GM23338 (cell line): Measurements from ENCODE around the gene PHTF2. TPM values are rescaled to one million over a fixed set of nuclear protein-coding genes. Genes with fewer than 3 reads are reported as not detected.

Experiments
- ATAC-seq: fragments of 200-7000 bp; cut with Tn5 transposase; 3 replicates; pipeline ENCODE4 v1.9.1; 2020
- DNase-seq: peaks from one replicate; pipeline ENCODE4 v3.0.0-alpha.2; 2015; ENCODE audit warnings: low spot score
- H2AFZ ChIP-seq: fragments of 200-600 bp; sonication (generic); 2 replicates; pipeline ENCODE4 v1.8.0; 2016; ENCODE audit warnings: antibody characterized with exemption, mild to moderate bottlenecking, moderate library complexity
- H3F3A ChIP-seq: fragments of 200-600 bp; sonication (generic); replicated peaks from 2 replicates; pipeline ENCODE4 v1.8.0; 2017; ENCODE audit warnings: antibody characterized with exemption, mixed run types, low read depth
- H3K27ac ChIP-seq: fragments of 200-600 bp; sonication (generic); 2 replicates; pipeline ENCODE4 v1.6.1; 2016; ENCODE audit warnings: low read depth
- H3K27me3 ChIP-seq: fragments of 200-600 bp; sonication (generic); 2 replicates; pipeline ENCODE4 v1.8.0; 2016; ENCODE audit warnings: mild to moderate bottlenecking, mixed run types, moderate library complexity; ENCODE audit not compliant: insufficient read depth
- H3K36me3 ChIP-seq: fragments of 200-600 bp; sonication (generic); 2 replicates; pipeline ENCODE4 v1.8.0; 2016; ENCODE audit warnings: mild to moderate bottlenecking; ENCODE audit not compliant: insufficient read depth
- H3K4me1 ChIP-seq: fragments of 200-600 bp; sonication (generic); 2 replicates; pipeline ENCODE4 v1.8.0; 2016; ENCODE audit warnings: mild to moderate bottlenecking, moderate library complexity; ENCODE audit not compliant: insufficient read depth
- H3K4me2 ChIP-seq: fragments of 200-600 bp; sonication (generic); 2 replicates; pipeline ENCODE4 v1.7.1; 2017; ENCODE audit warnings: mixed run types
- H3K4me3 ChIP-seq: fragments of 200-600 bp; sonication (generic); 2 replicates; pipeline ENCODE4 v1.6.1; 2016; ENCODE audit warnings: mixed run types
- H3K79me2 ChIP-seq: fragments of 200-600 bp; sonication (generic); replicated peaks from 2 replicates; pipeline ENCODE4 v1.8.0; 2017; ENCODE audit warnings: mild to moderate bottlenecking; ENCODE audit not compliant: insufficient read depth
- H3K9me2 ChIP-seq: fragments of 200-600 bp; sonication (generic); 2 replicates; pipeline ENCODE4 v1.8.0; 2017; ENCODE audit not compliant: insufficient read depth
- H4K20me1 ChIP-seq: fragments of 200-600 bp; sonication (generic); replicated peaks from 2 replicates; pipeline ENCODE4 v1.8.0; 2017; ENCODE audit warnings: mild to moderate bottlenecking; ENCODE audit not compliant: insufficient read depth
- H3K27ac Mint-ChIP-seq: 2 replicates; pipeline ENCODE4 v1.8.0; 2020; ENCODE audit warnings: inconsistent platforms, mild to moderate bottlenecking, moderate library complexity, mixed read lengths
- H3K27me3 Mint-ChIP-seq: 3 replicates; pipeline ENCODE4 v1.8.0; 2022; ENCODE audit warnings: low read depth, mild to moderate bottlenecking, moderate library complexity, mixed read lengths, inconsistent platforms; ENCODE audit not compliant: insufficient read depth, poor library complexity
- H3K36me3 Mint-ChIP-seq: 3 replicates; pipeline ENCODE4 v1.8.0; 2021; ENCODE audit warnings: low read depth, mild to moderate bottlenecking, inconsistent platforms, moderate library complexity, mixed read lengths
- H3K4me1 Mint-ChIP-seq: 3 replicates; pipeline ENCODE4 v1.8.0; 2020; ENCODE audit warnings: mild to moderate bottlenecking, inconsistent platforms, mixed read lengths
- H3K4me3 Mint-ChIP-seq: 3 replicates; pipeline ENCODE4 v1.8.0; 2021; ENCODE audit warnings: moderate library complexity, mild to moderate bottlenecking, inconsistent platforms, mixed read lengths
- H3K9me3 Mint-ChIP-seq: 3 replicates; pipeline ENCODE4 v1.8.0; 2020; ENCODE audit warnings: moderate library complexity, mild to moderate bottlenecking, inconsistent platforms, mixed read lengths
- CREB1 ChIP-seq: fragments of 250-450 bp; sonication (Bioruptor Pico); IDR thresholded peaks from 2 replicates; pipeline ENCODE4 v1.5.0; 2020; ENCODE audit warnings: low read depth, mild to moderate bottlenecking, moderate library complexity
- EZH2 ChIP-seq: fragments of 200-600 bp; sonication (generic); IDR thresholded peaks from one replicate; pipeline ENCODE4 v1.8.0; 2017; ENCODE audit warnings: antibody characterized with exemption, mild to moderate bottlenecking, low read depth; ENCODE audit not compliant: unreplicated experiment
- EZH2phosphoT487 ChIP-seq: fragments of 200-600 bp; sonication (generic); IDR thresholded peaks from one replicate; pipeline ENCODE4 v1.8.1; 2018; ENCODE audit warnings: antibody characterized with exemption; ENCODE audit not compliant: unreplicated experiment
- NANOG ChIP-seq: IDR thresholded peaks from 2 replicates; pipeline ENCODE4 v1.6.1; 2016; ENCODE audit warnings: antibody characterized with exemption, borderline replicate concordance
- POLR2AphosphoS5 ChIP-seq: IDR thresholded peaks from 2 replicates; pipeline ENCODE4 v1.6.1; 2016; ENCODE audit warnings: antibody characterized with exemption, low read depth
- STAT1 ChIP-seq: IDR thresholded peaks from one replicate; pipeline ENCODE4 v1.6.1; 2016; ENCODE audit warnings: antibody characterized with exemption; ENCODE audit not compliant: unreplicated experiment
- ZNF331 ChIP-seq: fragments of 250-450 bp; sonication (Bioruptor Pico); IDR thresholded peaks from 2 replicates; pipeline ENCODE4 v1.5.0; 2020; ENCODE audit warnings: low read depth, mild to moderate bottlenecking, moderate library complexity
- ZNF462 ChIP-seq: fragments of 250-450 bp; sonication (Bioruptor Pico); IDR thresholded peaks from 2 replicates; pipeline ENCODE4 v1.5.0; 2020; ENCODE audit warnings: mild to moderate bottlenecking, moderate library complexity
- polyA plus RNA-seq: library from polyadenylated mRNA; unstranded; fragments of >200 nt; fragmentation: Nextera tagmentation; extraction: Ambion mirVana; gene quantifications from 2 replicates; pipeline ENCODE4 v1.2.1, GENCODE V29; 2016
- total RNA-seq: library from RNA; depleted of rRNA; stranded (reverse); fragments of >200 nt; shearing (Covaris generic); gene quantifications from 2 replicates; pipeline ENCODE4 v1.2.3, GENCODE V29; 2014
- TF ChIP-seq, protein P1 (sequence below): IDR thresholded peaks from 2 replicates; pipeline ENCODE4 v1.6.1; 2016; ENCODE audit warnings: antibody characterized with exemption

The PHTF2 gene
- total and polyA plus RNA-seq, 2 experiments from 2014 or later, result 14.6 to 24.1 TPM

GRCh38 chr7:77791956-77792355 lies 6.6 kb upstream of the PHTF2 start (continued):
- TF ChIP-seq, protein P1, sequence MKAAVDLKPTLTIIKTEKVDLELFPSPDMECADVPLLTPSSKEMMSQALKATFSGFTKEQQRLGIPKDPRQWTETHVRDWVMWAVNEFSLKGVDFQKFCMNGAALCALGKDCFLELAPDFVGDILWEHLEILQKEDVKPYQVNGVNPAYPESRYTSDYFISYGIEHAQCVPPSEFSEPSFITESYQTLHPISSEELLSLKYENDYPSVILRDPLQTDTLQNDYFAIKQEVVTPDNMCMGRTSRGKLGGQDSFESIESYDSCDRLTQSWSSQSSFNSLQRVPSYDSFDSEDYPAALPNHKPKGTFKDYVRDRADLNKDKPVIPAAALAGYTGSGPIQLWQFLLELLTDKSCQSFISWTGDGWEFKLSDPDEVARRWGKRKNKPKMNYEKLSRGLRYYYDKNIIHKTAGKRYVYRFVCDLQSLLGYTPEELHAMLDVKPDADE, result no peak
- TF ChIP-seq STAT1 (no peak), EZH2 (no peak)

DNA sequence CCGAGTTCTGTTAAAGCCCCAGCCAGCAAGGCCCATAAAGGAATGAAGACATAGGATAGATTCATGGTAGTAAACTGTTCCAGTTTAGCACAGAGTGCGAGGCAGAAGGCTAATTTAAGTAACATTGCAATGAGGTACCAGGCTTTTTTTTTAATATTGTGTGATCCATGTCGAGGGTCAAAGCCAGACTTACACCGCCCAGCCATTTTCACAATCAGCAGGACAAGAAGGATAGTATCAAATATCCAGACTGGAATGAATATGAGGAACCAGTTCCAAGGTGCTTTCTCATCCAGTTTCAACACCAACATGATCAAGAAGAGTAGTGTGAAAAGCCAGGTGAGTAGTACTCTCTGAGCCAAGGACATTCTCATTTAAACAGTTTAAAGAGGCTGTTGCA lies 4.6 kb upstream of the PHTF2 start:
- Mint-ChIP-seq H3K9me3 (no peaks in the 10 kb centered on the region), H3K4me3 (no peak overlapping the region), H3K27me3 (peaks cover 10% of the 10 kb centered on the region), H3K27ac (no peak overlapping the region), H3K36me3 (peaks cover 5% of the 10 kb centered on the region; the same call in 2 of the 3 replicates), H3K4me1 (peaks cover 9% of the 10 kb centered on the region)
- no peaks in the 10 kb centered on the region for H3K36me3 ChIP-seq
- H3F3A ChIP-seq, result no peaks in the 10 kb centered on the region
- H3K4me3 ChIP-seq, result no peak overlapping the region
- DNase-seq (no peak), ATAC-seq (no peak)
- H3K27me3 ChIP-seq, result no peaks in the 10 kb centered on the region
- H3K27ac ChIP-seq, result no peak overlapping the region
- no peak overlapping the region for H3K4me2 ChIP-seq
- peaks cover 25% of the 10 kb centered on the region for H3K4me1 ChIP-seq
- H3K9me2 ChIP-seq, result no peaks in the 10 kb centered on the region
- peaks cover 11% of the 10 kb centered on the region; the same call in 1 of the 2 replicates for H4K20me1 ChIP-seq
- no peak for TF ChIP-seq NANOG
- no peak overlapping the region for H2AFZ ChIP-seq
- H3K79me2 ChIP-seq, result peaks cover 42% of the 10 kb centered on the region

DNA sequence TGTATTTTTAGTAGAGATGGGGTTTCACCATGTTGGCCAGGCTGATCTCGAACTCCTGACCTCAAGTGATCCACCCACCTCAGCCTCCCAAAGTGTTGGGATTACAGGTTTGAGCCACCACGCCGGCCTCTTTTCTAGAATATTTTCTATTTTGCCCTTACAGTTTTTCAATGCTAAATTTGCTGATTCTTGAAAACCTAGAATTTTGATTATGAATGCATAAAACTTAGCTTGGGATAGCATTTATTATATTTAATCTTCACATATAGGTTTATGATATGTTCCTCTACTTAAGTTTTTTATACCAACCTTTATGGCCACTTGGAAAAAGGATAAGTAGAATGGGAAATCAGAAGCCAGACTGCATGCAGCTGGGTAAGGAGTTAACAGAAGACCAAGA lies 2.5 kb upstream of the PHTF2 start:
- Mint-ChIP-seq H3K9me3 (no peaks in the 10 kb centered on the region), H3K27ac (no peak overlapping the region), H3K4me3 (peak overlapping the region; percentile 47; the same call in 2 of the 3 replicates), H3K36me3 (peaks cover 5% of the 10 kb centered on the region; the same call in 2 of the 3 replicates), H3K27me3 (peaks cover 9% of the 10 kb centered on the region), H3K4me1 (peaks cover 18% of the 10 kb centered on the region)
- Histone ChIP-seq H3K9me2 (no peaks in the 10 kb centered on the region), H3K27me3 (no peaks in the 10 kb centered on the region), H3K4me1 (peaks cover 34% of the 10 kb centered on the region), H3K36me3 (no peaks in the 10 kb centered on the region), H2AFZ (no peak overlapping the region), H3K4me2 (no peak overlapping the region), H3K79me2 (peaks cover 52% of the 10 kb centered on the region), H3F3A (no peaks in the 10 kb centered on the region), H4K20me1 (peaks cover 11% of the 10 kb centered on the region; the same call in 1 of the 2 replicates), H3K27ac (no peak overlapping the region), H3K4me3 (no peak overlapping the region)
- ATAC-seq (no peak), DNase-seq (no peak)
- TF ChIP-seq ZNF462 (CRISPR knock-in tag), result no peak
- TF ChIP-seq POLR2AphosphoS5, result no peak
- TF ChIP-seq NANOG, result no peak
- no peak for TF ChIP-seq EZH2phosphoT487
- TF ChIP-seq, protein P1, result no peak
- no peak for TF ChIP-seq ZNF331 (CRISPR knock-in tag)
- no peak for TF ChIP-seq CREB1 (CRISPR knock-in tag)
- no peak for TF ChIP-seq STAT1
- no peak for TF ChIP-seq EZH2
